SK-N-SH treated with all-trans-retinoic acid at 6 μM for 48 hours (cell line): ENCODE measurements around the gene ATP13A2.

Experiments
- ATAC-seq: fragments of 200-7000 bp; cut with Tn5 transposase; 3 replicates; pipeline ENCODE4 v1.9.1; 2020; ENCODE audit warnings: mild to moderate bottlenecking, moderate library complexity
- ARNTL ChIP-seq: fragments of 450-650 bp; formaldehyde crosslinking; IDR thresholded peaks from 2 replicates; pipeline ENCODE4 v1.5.0; 2020; ENCODE audit warnings: low read depth, mild to moderate bottlenecking, moderate library complexity, borderline replicate concordance
- BACH2 ChIP-seq: fragments of 250-450 bp; sonication (Bioruptor Pico); IDR thresholded peaks from 2 replicates; pipeline ENCODE4 v1.9.0; 2021; ENCODE audit warnings: mild to moderate bottlenecking, borderline replicate concordance
- CREB5 ChIP-seq: fragments of 250-450 bp; sonication (Bioruptor Pico); IDR thresholded peaks from 2 replicates; pipeline ENCODE4 v1.5.1; 2020; ENCODE audit warnings: low read depth, mild to moderate bottlenecking, moderate library complexity
- CSDC2 ChIP-seq: fragments of 250-450 bp; sonication (Bioruptor Pico); IDR thresholded peaks from 2 replicates; pipeline ENCODE4 v1.5.0; 2020; ENCODE audit warnings: mild to moderate bottlenecking, moderate library complexity
- CSRNP3 ChIP-seq: fragments of 250-450 bp; sonication (Bioruptor Pico); IDR thresholded peaks from 2 replicates; pipeline ENCODE4 v1.5.1; 2021; ENCODE audit warnings: mild to moderate bottlenecking, moderate library complexity
- ESRRG ChIP-seq: fragments of 250-450 bp; sonication (Bioruptor Pico); IDR thresholded peaks from 2 replicates; pipeline ENCODE4 v1.6.1; 2021; ENCODE audit warnings: mild to moderate bottlenecking
- GLIS3 ChIP-seq: fragments of 250-450 bp; sonication (Bioruptor Pico); IDR thresholded peaks from 2 replicates; pipeline ENCODE4 v1.5.0; 2020; ENCODE audit warnings: mild to moderate bottlenecking, moderate library complexity
- ISL1 ChIP-seq: fragments of 250-450 bp; sonication (Bioruptor Pico); IDR thresholded peaks from 2 replicates; pipeline ENCODE4 v2.1.2; 2022; ENCODE audit warnings: mild to moderate bottlenecking, moderate library complexity
- OSR1 ChIP-seq: fragments of 250-450 bp; sonication (Bioruptor Pico); IDR thresholded peaks from 2 replicates; pipeline ENCODE4 v1.8.0; 2022; ENCODE audit warnings: moderate library complexity, mild to moderate bottlenecking, inconsistent platforms
- PATZ1 ChIP-seq: fragments of 250-450 bp; sonication (Bioruptor Pico); IDR thresholded peaks from 2 replicates; pipeline ENCODE4 v1.8.0; 2020; ENCODE audit warnings: mild to moderate bottlenecking, moderate library complexity, borderline replicate concordance
- POU6F1 ChIP-seq: fragments of 250-450 bp; sonication (Bioruptor Pico); IDR thresholded peaks from 2 replicates; pipeline ENCODE4 v1.8.0; 2021; ENCODE audit warnings: low read depth, mild to moderate bottlenecking, moderate library complexity, borderline replicate concordance
- PPARA ChIP-seq: fragments of 250-450 bp; sonication (Bioruptor Pico); IDR thresholded peaks from 2 replicates; pipeline ENCODE4 v1.5.0; 2020; ENCODE audit warnings: mild to moderate bottlenecking, borderline replicate concordance
- RARB ChIP-seq: fragments of 250-450 bp; sonication (Bioruptor Pico); IDR thresholded peaks from 2 replicates; pipeline ENCODE4 v1.8.0; 2021; ENCODE audit warnings: mild to moderate bottlenecking, moderate library complexity
- SNAI2 ChIP-seq: fragments of 250-450 bp; sonication (Bioruptor Pico); IDR thresholded peaks from 2 replicates; pipeline ENCODE4 v1.5.0; 2020; ENCODE audit warnings: mild to moderate bottlenecking, moderate library complexity
- TCF4 ChIP-seq: fragments of 250-450 bp; sonication (Bioruptor Pico); IDR thresholded peaks from 2 replicates; pipeline ENCODE4 v1.8.0; 2021; ENCODE audit warnings: mild to moderate bottlenecking, moderate library complexity, borderline replicate concordance
- TOX ChIP-seq: fragments of 250-450 bp; sonication (Bioruptor Pico); IDR thresholded peaks from 2 replicates; pipeline ENCODE4 v1.8.0; 2021; ENCODE audit warnings: mild to moderate bottlenecking, moderate library complexity, borderline replicate concordance
- TSHZ2 ChIP-seq: fragments of 250-450 bp; sonication (Bioruptor Pico); IDR thresholded peaks from 2 replicates; pipeline ENCODE4 v1.5.0; 2020; ENCODE audit warnings: mild to moderate bottlenecking, moderate library complexity
- ZC3H10 ChIP-seq: fragments of 250-450 bp; sonication (Bioruptor Pico); IDR thresholded peaks from 2 replicates; pipeline ENCODE4 v1.5.1; 2021; ENCODE audit warnings: mild to moderate bottlenecking, moderate library complexity
- ZFP3 ChIP-seq: fragments of 250-450 bp; sonication (Bioruptor Pico); IDR thresholded peaks from 2 replicates; pipeline ENCODE4 v1.5.0; 2020; ENCODE audit warnings: mild to moderate bottlenecking, moderate library complexity
- ZFP30 ChIP-seq: fragments of 450-650 bp; formaldehyde crosslinking; IDR thresholded peaks from 2 replicates; pipeline ENCODE4 v1.5.0; 2022; ENCODE audit warnings: mild to moderate bottlenecking, moderate library complexity
- ZNF70 ChIP-seq: fragments of 450-650 bp; formaldehyde crosslinking; IDR thresholded peaks from 2 replicates; pipeline ENCODE4 v1.5.0; 2020; ENCODE audit warnings: mild to moderate bottlenecking, moderate library complexity
- ZNF8 ChIP-seq: fragments of 450-650 bp; formaldehyde crosslinking; IDR thresholded peaks from 2 replicates; pipeline ENCODE4 v1.5.0; 2020; ENCODE audit warnings: mild to moderate bottlenecking, moderate library complexity

Gene ATP13A2

GRCh38 chr1:16978139-16978538, 33.6 kb downstream of the ATP13A2 start:
- TF ChIP-seq BACH2 (no peak), PATZ1 (CRISPR knock-in tag) (no peak), ZC3H10 (no peak), RARB (CRISPR knock-in tag) (no peak), TSHZ2 (CRISPR knock-in tag) (no peak), CSDC2 (no peak), OSR1 (CRISPR knock-in tag) (no peak), ZFP3 (CRISPR knock-in tag) (no peak), CREB5 (no peak), ESRRG (CRISPR knock-in tag) (no peak), ISL1 (CRISPR knock-in tag) (no peak), POU6F1 (CRISPR knock-in tag) (no peak), ZNF70 (no peak), ARNTL (no peak), SNAI2 (CRISPR knock-in tag) (no peak), TCF4 (CRISPR knock-in tag) (no peak), GLIS3 (no peak)
- no peak for ATAC-seq

GRCh38 chr1:16977377-16977776, 34.4 kb downstream of the ATP13A2 start:
- ATAC-seq, result no peak
- TF ChIP-seq CREB5 (no peak), GLIS3 (no peak), TOX (CRISPR knock-in tag) (no peak), ESRRG (CRISPR knock-in tag) (no peak), CSRNP3 (CRISPR knock-in tag) (no peak), ARNTL (no peak), ZNF8 (CRISPR knock-in tag) (no peak)
- TF ChIP-seq, all 23 proteins: peak for 0

- no peak for ATAC-seq
- TF ChIP-seq PPARA (CRISPR knock-in tag) (no peak), GLIS3 (no peak), ISL1 (CRISPR knock-in tag) (no peak), CSRNP3 (CRISPR knock-in tag) (no peak), ZFP30 (CRISPR knock-in tag) (no peak), CREB5 (no peak), TSHZ2 (CRISPR knock-in tag) (no peak), ZNF8 (CRISPR knock-in tag) (no peak), ESRRG (CRISPR knock-in tag) (no peak), ZFP3 (CRISPR knock-in tag) (no peak)
Measured at GRCh38 chr1:16976966-16977365, 34.8 kb downstream of the ATP13A2 start.
